Right cardiac atrium (tissue), 5 donors: Measurements from ENCODE around the gene FIBCD1. TPM values are rescaled to one million over a fixed set of nuclear protein-coding genes. Genes with fewer than 3 reads are reported as not detected.

ENCODE experiments used
- ATAC-seq, 2 donors: fragments of 200-7000 bp; cut with Tn5 transposase; one replicate each; pipeline versions ENCODE4 v1.8.0 to v1.9.1; 2020; ENCODE audit warnings: moderate library complexity in 2 of 2, mild to moderate bottlenecking in 1 of 2
- DNase-seq, 3 donors: peaks; one replicate each; pipeline ENCODE4 v3.0.0-alpha.2; 2020
- H3K27ac ChIP-seq: one replicate; pipeline ENCODE4 v1.5.1; 2013; ENCODE audit warnings: mild to moderate bottlenecking, low read length, control low read depth, moderate library complexity
- H3K27me3 ChIP-seq: one replicate; pipeline ENCODE4 v1.6.1; 2013; ENCODE audit not compliant: control insufficient read depth, insufficient read depth
- H3K4me1 ChIP-seq: one replicate; pipeline ENCODE4 v1.6.1; 2013; ENCODE audit warnings: low read length; ENCODE audit not compliant: control insufficient read depth, insufficient read depth
- H3K4me3 ChIP-seq: one replicate; pipeline ENCODE4 v1.5.1; 2013; ENCODE audit warnings: low read length, control low read depth
- H3K9me3 ChIP-seq: one replicate; pipeline ENCODE4 v1.6.1; 2013; ENCODE audit warnings: low read length; ENCODE audit not compliant: control insufficient read depth
- WGBS: extraction: QIAGEN DNeasy Blood & Tissue Kit; methylation state at CpG from one replicate; pipeline ENCODE4 v1.1.7; 2013; 5-methylcytosine and 5-hydroxymethylcytosine counted together
- intact Hi-C, 4 donors: fragments of 100-400 bp; cut with DNase I; formaldehyde crosslinking; loops; one replicate each; pipeline versions ENCODE4 v1.11.0 to v1.14.0; 2022 to 2023
- polyA plus RNA-seq: library from polyadenylated mRNA; stranded (reverse); fragments of 200-250 nt; gene quantifications from one replicate; pipeline ENCODE4 v1.2.3, GENCODE V29; 2013
- total RNA-seq, 4 donors: library from RNA; stranded (reverse); fragmentation: NEBNext Ultra II Directional; extraction: Animal tissue kit (Norgen Biotek cat#: 25700); gene quantifications; one replicate each; pipeline ENCODE4 v1.2.1, GENCODE V29; 2021
- donor health status: healthy with polysubstance abuse.
- donor health status: DM: no; HTN: yes; CAD: no.
- donor health status: DM: no; HTN: no; CAD: no.
- donor health status: DM: no; HTN: yes; CAD: no; lungs with severe emphysema.
- donor health status: DM: yes; HTN: yes; CAD: no.

The FIBCD1 gene
- total and polyA plus RNA-seq, 5 donors = 0.20 to 2.2 (median 0.46) TPM

DNA sequence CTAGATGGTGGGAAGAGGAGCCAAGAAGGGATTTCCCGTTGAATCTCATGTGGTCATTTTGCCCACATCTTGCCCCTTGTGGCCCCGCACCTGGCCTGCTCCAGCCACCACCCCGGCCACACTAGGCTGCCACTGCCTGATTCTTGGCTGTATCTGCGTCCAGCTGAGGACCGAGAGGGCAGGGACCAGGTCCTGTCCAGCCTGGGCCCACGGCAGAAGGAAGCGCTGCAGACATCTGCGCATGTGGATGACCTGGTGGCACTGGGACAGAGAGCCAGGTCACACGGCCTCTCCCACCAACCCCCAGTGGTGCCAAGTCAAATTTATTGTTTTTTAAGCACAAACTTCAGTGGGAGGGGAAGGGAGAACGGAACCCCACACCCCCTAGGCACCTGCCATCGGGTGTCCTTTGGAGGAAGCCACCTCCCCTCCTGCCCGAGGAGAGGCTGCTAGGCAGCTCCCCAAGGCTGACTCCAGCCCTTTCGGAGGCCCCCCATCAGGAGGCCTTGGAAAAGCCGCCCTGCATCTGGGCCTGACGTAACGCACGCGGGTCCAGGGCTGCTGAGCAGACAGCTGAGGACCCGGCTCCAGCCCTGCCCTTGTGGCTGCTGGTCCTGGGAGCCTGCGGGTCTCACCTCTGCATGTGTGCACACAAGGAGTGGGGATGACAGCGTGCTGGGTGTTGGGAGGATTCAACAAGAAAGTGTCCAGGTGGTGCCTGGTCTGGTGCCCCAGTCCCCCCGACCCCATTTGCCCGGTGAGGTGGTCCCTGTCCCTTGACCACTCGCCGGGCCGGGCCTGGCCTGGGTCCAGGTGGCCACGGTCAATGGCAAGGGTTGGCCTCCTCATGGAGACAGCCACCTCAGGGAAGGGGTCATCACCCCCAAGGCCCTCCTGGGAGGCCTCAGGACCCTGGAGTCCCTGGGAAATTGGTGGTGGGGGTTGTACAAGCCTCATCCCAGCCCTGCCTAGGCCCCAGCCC lies 36.6 kb downstream of the FIBCD1 start:
- Histone ChIP-seq H3K27me3 (no peaks in the 10 kb centered on the region), H3K4me3 (no peak overlapping the region), H3K27ac (no peak overlapping the region), H3K9me3 (no peaks in the 10 kb centered on the region), H3K4me1 (no peaks in the 10 kb centered on the region)
- ATAC-seq (no peak), DNase-seq (peak in 1 of 3 donors; percentile 39)
- intact Hi-C loops = no loop called here
- 81% methylated on average over 27 of the region's 27 CpGs for WGBS

DNA sequence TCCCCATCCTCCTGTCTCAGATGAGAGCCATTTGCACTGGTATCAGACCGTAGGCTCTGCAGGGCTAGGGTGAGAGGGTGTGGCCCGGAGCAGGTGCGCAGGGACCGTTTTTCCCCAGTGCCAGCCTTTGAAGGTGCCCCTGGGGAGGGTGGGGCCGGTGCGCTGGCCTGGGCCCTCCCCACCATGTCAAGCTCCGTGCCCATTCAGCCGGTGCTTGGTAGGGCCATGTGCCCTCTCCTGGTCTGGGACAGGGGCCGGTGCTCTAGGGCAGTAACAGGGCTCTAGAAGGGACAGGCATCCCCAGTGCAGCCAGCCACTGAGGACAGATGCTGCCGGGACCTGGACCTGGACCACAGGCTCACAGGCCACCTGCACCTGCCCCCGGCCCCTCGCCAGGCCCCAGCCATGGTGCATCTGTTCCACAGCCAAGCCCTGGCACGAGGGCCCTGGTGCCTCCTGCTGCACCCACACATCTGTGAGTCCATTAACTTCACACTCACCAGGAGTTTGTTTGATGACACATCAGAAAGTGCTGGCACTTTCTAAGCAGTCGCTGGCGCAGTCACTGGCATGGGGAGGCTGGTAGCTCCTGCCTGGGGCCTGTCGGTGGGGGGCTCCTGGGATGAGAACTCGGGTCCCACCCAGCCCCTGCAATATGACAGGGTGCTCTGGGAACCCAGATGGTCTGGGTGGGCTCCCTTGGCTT lies 37.4 kb downstream of the FIBCD1 start:
- 85% methylated on average over 17 of the region's 17 CpGs for WGBS
- Histone ChIP-seq H3K4me3 (no peak overlapping the region), H3K4me1 (no peaks in the 10 kb centered on the region), H3K27ac (no peak overlapping the region), H3K9me3 (no peaks in the 10 kb centered on the region), H3K27me3 (no peaks in the 10 kb centered on the region)
- ATAC-seq (no peak), DNase-seq (peak in 1 of 3 donors; percentile 48)
- intact Hi-C loops = no loop called here

DNA sequence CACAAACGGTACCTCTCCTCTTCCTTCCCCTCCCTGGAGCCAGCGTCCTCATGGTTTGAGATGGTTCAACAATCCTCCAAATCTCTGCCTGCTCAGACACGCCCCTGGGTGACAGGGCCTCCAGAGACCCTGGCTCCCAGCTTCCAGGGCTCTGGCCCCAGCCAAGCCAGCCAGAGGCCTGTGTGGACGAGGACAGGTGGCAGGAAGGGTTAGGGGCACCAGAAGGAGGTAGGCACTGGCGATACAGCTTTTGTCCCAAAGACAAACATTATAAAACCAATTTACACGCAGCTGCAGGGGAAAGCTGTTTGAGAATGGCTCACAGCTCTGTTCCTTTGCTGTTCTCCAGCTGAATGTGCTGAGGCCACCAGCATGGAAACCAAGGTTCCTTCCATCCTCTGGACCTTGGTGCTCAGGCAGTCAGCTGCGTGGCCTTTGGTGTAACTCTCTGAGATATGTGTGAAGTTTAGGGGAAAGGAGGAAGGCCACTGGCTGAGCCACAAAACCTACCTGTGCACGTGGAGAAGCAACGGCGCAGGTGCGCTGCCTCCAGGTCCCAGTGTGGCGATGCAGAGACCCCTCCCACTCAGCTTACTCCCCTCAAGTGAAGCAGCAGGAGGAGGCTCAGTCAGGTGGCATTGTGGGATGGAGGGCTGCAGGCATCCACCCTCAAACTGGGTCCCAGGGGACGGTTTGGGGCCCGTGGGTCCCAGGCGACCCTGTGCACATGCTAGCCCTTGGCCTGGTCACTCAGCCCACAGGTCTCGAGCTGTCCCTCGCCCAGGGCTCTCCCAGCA lies 38.1 kb downstream of the FIBCD1 start:
- no peak overlapping the region for H3K4me3 ChIP-seq
- DNase-seq = peak in 1 of 3 donors; percentile 12
- 73% methylated on average over 17 of the region's 17 CpGs for WGBS
- no peaks in the 10 kb centered on the region for H3K9me3 ChIP-seq
- intact Hi-C loops = no loop called here
- no peaks in the 10 kb centered on the region for H3K4me1 ChIP-seq
- H3K27ac ChIP-seq = no peak overlapping the region
- H3K27me3 ChIP-seq = no peaks in the 10 kb centered on the region
- no peak for ATAC-seq

DNA sequence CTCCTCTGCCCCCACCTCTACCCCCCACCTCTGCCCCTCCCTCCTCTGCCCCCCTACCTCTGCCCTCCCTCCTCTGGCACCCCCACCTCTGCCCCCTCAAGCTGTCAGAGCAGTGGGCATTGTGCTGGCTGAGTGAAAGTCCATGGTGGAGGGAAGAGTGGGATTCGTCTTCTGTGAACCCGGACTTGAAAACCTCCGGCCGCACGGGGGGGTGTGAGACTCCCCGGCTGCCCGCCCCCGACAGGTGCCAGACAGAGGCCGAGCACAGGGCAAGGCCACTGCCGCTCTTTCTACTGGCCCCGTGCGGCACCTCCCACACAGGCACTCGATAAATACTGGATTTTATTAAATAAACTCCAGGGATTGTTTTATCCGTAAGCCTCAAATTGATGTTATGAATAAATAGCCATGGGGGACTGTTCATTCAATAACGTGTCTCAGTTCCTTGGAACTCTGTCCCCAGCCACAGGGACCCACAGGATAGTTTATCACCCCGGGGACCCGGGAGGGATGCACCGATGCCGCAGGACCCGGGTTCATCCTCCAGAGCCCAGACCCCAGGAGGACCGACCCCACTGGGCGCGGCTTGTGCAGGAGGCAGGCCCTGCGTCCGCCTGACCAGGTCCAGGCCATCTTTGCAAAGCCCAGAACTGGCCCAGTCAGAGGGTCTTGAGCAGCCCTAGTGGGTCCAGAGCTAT lies 39.8 kb downstream of the FIBCD1 start:
- Histone ChIP-seq H3K4me1 (no peaks in the 10 kb centered on the region), H3K4me3 (no peak overlapping the region), H3K27me3 (no peaks in the 10 kb centered on the region), H3K9me3 (no peaks in the 10 kb centered on the region), H3K27ac (no peak overlapping the region)
- DNase-seq (peak in 1 of 3 donors; percentile 53), ATAC-seq (no peak)
- WGBS = 66% methylated on average over 25 of the region's 25 CpGs
- intact Hi-C loops = no loop called here

DNA sequence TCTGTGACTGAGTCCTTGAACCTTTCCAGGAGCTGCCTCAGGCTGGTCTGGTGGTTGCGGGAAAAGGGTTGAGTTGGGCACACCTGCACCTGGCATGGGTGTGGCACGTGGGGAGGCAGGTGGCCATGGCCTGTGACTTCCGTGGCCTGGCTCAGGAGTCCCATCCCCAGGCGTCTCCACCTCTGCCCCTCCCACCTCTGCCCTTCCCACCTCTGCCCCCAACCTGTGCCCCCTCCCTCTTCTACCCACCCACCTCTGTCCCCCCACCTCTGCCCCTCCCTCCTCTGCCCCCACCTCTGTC lies 40.5 kb downstream of the FIBCD1 start:
- no peak overlapping the region for H3K4me3 ChIP-seq
- intact Hi-C loops = no loop called here
- no peak for ATAC-seq
- DNase-seq = no peak
- H3K9me3 ChIP-seq = no peaks in the 10 kb centered on the region
- WGBS = 76% methylated on average over 4 of the region's 4 CpGs
- H3K4me1 ChIP-seq = no peaks in the 10 kb centered on the region
- H3K27ac ChIP-seq = no peak overlapping the region
- no peaks in the 10 kb centered on the region for H3K27me3 ChIP-seq

DNA sequence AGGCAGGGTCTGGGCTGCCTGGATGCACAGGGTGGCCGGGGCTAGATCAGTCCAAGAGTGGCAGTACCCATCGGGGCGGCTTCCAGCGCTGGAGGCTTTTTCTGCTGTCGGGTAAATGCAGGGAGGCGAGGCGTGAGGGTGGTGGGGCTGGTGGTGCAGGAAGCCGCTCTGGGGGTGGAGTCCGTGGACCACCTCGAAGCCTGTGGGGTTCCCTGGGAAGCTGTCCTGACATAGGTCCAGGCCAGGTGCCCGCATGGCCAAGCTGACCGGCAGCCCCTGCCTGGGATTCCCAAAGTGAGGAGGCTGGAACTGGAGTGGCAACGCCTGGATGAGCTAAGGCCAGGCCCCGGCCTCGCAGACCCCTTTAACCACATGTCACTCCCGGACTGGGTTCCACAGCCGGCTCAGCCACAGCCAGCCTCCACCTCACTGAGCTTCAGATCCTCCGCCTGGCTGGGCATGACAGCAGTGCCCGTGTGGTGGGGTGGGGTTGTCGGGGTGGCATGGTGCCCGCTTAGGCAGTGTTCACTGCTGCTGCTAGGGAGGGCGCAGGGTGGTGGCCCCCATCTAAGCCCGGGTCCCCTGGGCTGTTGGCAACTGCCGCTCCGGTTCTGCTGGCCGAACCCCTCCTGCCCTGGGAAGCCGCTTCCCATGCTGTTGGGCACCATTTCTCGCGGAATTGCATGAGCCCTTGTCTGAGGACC lies 41.0 kb downstream of the FIBCD1 start:
- ATAC-seq (no peak), DNase-seq (peak in 1 of 3 donors; percentile 58)
- intact Hi-C loops = no loop called here
- H3K27me3 ChIP-seq = no peaks in the 10 kb centered on the region
- no peaks in the 10 kb centered on the region for H3K4me1 ChIP-seq
- H3K9me3 ChIP-seq = no peaks in the 10 kb centered on the region
- WGBS = 73% methylated on average over 29 of the region's 29 CpGs
- no peak overlapping the region for H3K27ac ChIP-seq
- no peak overlapping the region for H3K4me3 ChIP-seq

DNA sequence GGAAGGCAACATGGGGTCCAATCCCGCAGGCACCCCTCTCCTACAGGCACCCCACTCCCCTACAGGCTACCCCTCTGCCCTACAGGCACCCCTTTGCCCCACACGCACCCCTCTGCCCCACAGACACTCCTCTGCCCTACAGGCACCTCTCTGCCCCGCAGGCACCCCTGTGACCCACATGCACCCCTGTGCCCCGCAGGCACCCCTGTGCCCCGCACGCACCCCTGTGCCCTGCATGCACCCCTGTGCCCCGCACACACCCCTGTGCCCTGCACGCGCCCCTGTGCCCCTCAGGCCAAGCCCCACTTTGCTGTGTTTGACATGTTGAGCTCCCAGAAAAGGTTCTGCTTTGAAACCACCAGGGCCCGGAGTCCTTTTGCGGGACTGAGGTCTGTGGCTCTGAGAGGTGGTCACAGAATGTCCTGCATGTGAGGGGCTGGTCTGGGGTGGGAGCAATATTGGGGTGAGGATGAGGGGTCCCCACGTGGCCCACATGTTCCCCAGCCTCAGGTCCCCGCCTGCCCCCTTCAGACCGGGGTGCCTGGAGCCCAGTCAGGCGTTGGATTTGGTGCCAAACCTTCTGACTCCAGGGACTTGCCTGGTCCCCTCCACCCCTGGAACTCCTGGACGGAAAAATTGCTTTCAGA lies 41.8 kb downstream of the FIBCD1 start:
- DNase-seq = peak in 1 of 3 donors; percentile 53
- intact Hi-C loops = no loop called here

DNA sequence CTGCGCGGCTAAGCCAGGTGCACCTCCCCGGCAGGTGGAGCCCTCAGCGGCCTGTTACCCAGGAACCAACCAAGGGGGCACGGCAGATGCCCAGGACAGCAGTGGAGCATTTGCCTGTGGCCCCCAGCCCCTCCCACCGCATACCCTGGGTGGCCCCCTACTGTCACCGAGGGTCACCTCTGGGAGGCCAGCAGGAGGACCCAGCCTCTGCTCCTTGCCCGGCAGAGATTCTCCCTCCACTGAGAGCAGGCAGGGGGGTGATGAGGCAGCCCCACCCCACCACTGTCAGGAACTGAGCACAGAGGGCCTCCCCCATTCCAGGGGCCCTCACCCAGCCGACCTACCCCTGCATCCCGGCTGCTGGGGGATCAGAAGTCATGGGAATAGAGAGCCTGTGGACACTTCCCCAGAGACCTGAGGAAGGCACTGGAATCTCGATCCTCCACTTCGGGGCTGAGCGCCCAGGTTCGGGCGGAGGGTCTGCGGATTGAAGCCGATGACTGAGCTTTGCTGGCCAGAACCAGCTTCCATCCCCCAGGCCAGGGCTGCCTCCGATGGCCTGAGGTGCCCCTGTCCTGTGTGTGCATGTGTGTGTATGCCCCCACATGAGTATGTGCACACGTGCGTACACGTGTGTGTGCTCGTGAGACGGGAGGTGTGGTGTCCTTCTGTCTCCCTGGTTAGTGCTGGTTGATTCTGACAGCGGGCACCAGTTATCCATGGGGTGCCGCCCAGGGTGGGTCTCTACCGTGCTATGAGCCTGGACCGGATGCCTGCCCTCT lies 42.6 kb downstream of the FIBCD1 start, which contains the start of gene QRFP:
Gene QRFP (minus strand): TSS at position 580 of the 782 bp plus-strand sequence. CDS start 2,974 bp downstream, outside the sequence.
- Histone ChIP-seq H3K9me3 (no peaks in the 10 kb centered on the region), H3K27me3 (no peaks in the 10 kb centered on the region), H3K27ac (no peak within 1 kb of the TSS), H3K4me3 (no peak within 1 kb of the TSS), H3K4me1 (no peaks in the 10 kb centered on the region)
- ATAC-seq = no peak
- intact Hi-C loops = no loop called here
- 68% methylated on average over 27 of the region's 27 CpGs for WGBS
- peak in 1 of 3 donors; percentile 58 for DNase-seq

More for the DNA sequence above, 41.8 kb downstream of the FIBCD1 start:
- Histone ChIP-seq H3K27ac (no peak overlapping the region), H3K4me3 (no peak overlapping the region), H3K27me3 (no peaks in the 10 kb centered on the region), H3K4me1 (no peaks in the 10 kb centered on the region), H3K9me3 (no peaks in the 10 kb centered on the region)
- ATAC-seq = no peak
- WGBS = 79% methylated on average over 16 of the region's 16 CpGs

DNA sequence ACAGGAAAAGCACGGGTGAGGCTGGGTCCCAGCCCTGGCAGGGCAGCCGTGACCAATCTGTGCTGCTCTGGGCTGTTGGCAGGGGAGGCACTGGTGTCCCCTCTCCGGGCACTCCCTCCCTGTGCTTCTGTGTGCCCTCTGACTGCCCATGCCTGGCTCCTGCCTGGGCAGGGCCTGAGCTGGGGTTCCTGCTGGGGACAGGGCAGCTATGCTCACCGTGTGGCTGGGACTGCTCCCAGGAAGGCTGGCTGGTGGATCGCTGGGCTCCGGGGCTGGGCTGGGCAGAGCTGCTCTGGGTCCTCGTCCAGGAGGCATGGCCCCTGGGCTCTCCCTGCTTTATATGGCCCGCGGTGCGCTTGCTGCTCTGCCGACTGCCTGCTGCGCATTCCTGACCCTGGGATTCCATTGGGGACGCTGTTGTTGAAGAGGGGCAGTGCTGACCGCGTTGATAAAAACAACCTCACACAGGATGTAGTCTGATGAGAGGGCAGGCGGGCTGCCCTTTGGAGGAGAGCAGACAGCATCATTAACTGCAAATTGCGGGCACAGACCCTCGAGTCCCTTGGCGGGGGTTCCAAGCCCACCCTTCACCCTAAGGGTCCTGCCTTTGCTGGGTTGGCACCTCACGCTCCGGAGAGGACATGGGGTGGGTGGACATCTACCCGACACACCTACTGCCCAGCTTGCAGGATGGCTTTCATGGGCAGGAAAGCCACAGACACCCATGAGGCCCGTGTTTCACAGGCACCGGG lies 43.4 kb downstream of the FIBCD1 start:
- Histone ChIP-seq H3K4me3 (no peak overlapping the region), H3K27ac (no peak overlapping the region)
- ATAC-seq = peak; percentile 17 to 20

More for the DNA sequence above, 43.4 kb downstream of the FIBCD1 start:
- intact Hi-C loops = no loop called here
- 48% methylated on average over 24 of the region's 24 CpGs for WGBS
- peak in 1 of 3 donors; percentile 66 for DNase-seq
- no peaks in the 10 kb centered on the region for H3K27me3 ChIP-seq
- H3K9me3 ChIP-seq = no peaks in the 10 kb centered on the region
- H3K4me1 ChIP-seq = no peaks in the 10 kb centered on the region
